Kidney epithelial cell (primary cell): ENCODE data around the gene PKD1L1. TPM values are rescaled to one million over a fixed set of nuclear protein-coding genes. Genes with fewer than 3 reads are reported as not detected.
A peak's percentile ranks its signal among the peaks of the same experiment; 100 is the strongest.

Experiments used
- DNase-seq: peaks from one replicate; pipeline ENCODE4 v3.0.0-alpha.2; 2010; ENCODE audit warnings: low read depth
- H3K27me3 ChIP-seq: 2 replicates; pipeline ENCODE4 v1.6.0; 2011; ENCODE audit warnings: low read length; ENCODE audit not compliant: control insufficient read depth, insufficient read depth
- H3K36me3 ChIP-seq: 2 replicates; pipeline ENCODE4 v1.5.1; 2011; ENCODE audit warnings: low read length; ENCODE audit not compliant: control insufficient read depth, insufficient read depth
- H3K4me3 ChIP-seq: 2 replicates; pipeline ENCODE4 v1.5.1; 2011; ENCODE audit warnings: low read depth, mild to moderate bottlenecking, control low read depth, low read length
- total RNA-seq: library from RNA; depleted of rRNA; stranded (reverse); fragments of >200 nt; gene quantifications from 2 replicates; pipeline ENCODE4 v1.2.3, GENCODE V29; 2015
- TF ChIP-seq, protein P1 (sequence below): IDR thresholded peaks from 2 replicates; pipeline ENCODE4 v1.5.1; 2011; ENCODE audit warnings: mild to moderate bottlenecking, moderate library complexity, low read length, control low read depth, inconsistent platforms; ENCODE audit not compliant: insufficient read depth, poor library complexity, severe bottlenecking

Gene PKD1L1
- total RNA-seq, 1 donor from 2014 or later, result 0.08 TPM

DNA sequence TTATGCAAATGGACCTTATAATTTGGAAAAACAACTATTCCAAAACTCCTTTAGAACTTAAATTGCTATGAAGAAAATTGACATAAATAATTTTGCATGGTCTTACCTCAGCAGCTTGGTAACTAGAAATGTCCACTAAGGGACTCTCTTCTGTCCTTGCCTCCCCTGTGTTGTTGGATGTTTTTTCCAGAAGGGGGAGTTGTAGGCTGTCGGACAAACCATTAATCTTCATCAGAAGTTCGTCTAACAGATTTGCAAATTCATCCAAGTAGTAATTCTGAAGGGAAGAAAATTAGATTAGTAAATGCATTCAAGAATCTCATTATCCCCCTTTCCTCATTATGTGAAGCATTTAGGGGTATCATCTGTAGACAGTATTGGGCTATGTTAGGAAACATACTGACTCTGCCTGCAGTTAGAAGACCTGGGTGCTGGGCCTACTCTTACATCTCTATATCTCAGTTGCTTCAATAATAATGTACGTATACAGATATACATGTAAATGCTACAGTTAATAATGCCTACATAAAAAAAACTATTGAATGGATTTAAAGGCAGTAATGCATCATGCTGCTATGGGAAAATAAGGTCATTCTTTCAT is 155.6 kb downstream of the PKD1L1 start:
- Histone ChIP-seq H3K4me3 (no peak overlapping the region), H3K27me3 (no peaks in the 10 kb centered on the region), H3K36me3 (no peaks in the 10 kb centered on the region)
- no peak for DNase-seq
- TF ChIP-seq, protein P1, sequence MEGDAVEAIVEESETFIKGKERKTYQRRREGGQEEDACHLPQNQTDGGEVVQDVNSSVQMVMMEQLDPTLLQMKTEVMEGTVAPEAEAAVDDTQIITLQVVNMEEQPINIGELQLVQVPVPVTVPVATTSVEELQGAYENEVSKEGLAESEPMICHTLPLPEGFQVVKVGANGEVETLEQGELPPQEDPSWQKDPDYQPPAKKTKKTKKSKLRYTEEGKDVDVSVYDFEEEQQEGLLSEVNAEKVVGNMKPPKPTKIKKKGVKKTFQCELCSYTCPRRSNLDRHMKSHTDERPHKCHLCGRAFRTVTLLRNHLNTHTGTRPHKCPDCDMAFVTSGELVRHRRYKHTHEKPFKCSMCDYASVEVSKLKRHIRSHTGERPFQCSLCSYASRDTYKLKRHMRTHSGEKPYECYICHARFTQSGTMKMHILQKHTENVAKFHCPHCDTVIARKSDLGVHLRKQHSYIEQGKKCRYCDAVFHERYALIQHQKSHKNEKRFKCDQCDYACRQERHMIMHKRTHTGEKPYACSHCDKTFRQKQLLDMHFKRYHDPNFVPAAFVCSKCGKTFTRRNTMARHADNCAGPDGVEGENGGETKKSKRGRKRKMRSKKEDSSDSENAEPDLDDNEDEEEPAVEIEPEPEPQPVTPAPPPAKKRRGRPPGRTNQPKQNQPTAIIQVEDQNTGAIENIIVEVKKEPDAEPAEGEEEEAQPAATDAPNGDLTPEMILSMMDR, result peak; percentile 36

GRCh38 chr7:47791682-47792081 is 156.6 kb downstream of the PKD1L1 start:
- TF ChIP-seq, protein P1, result no peak
- no peaks in the 10 kb centered on the region for H3K27me3 ChIP-seq
- H3K4me3 ChIP-seq, result no peak overlapping the region
- no peak for DNase-seq
- no peaks in the 10 kb centered on the region for H3K36me3 ChIP-seq

DNA sequence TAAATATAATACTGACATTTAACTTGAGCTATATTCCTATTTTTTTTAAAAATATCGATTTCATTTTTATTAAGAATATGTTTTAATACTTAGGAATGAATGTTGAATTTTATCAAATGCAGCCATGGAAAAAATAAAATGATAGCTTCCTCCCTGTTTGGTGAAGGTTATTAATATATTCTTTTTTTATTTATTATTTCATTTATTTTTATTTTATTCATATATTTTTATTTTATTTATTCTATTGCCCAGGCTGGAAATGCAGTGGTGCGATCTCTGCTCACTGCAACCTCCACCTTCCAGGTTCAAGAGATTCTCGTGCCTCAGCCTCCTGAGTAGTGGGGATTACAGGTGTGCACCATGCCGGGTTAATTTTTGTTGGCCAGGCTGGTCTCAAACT is 160.2 kb downstream of the PKD1L1 start:
- TF ChIP-seq, protein P1, result no peak

GRCh38 chr7:47787249-47788069 is 160.8 kb downstream of the PKD1L1 start:
- Histone ChIP-seq H3K4me3 (no peak overlapping the region), H3K36me3 (no peaks in the 10 kb centered on the region), H3K27me3 (no peaks in the 10 kb centered on the region)
- TF ChIP-seq, protein P1, result no peak
- no peak for DNase-seq

More for the DNA sequence above, 160.2 kb downstream of the PKD1L1 start:
- Histone ChIP-seq H3K27me3 (no peaks in the 10 kb centered on the region), H3K36me3 (no peaks in the 10 kb centered on the region), H3K4me3 (no peak overlapping the region)
- DNase-seq, result no peak

GRCh38 chr7:47786557-47787248 is 161.6 kb downstream of the PKD1L1 start:
- TF ChIP-seq, protein P1, result no peak
- Histone ChIP-seq H3K36me3 (no peaks in the 10 kb centered on the region), H3K27me3 (no peaks in the 10 kb centered on the region), H3K4me3 (no peak overlapping the region)
- peak; percentile 99 for DNase-seq
